Liver (tissue), 9 donors: ENCODE data around the gene P2RX7. TPM values are rescaled to one million over a fixed set of nuclear protein-coding genes. Genes with fewer than 3 reads are reported as not detected.

Experiments
- DNase-seq: peaks from one replicate; pipeline ENCODE4 v3.0.0-alpha.2; 2017; ENCODE audit warnings: low spot score
- H3K27ac ChIP-seq, 2 donors: one replicate each; pipeline ENCODE4 v1.7.0; 2013; ENCODE audit warnings: inconsistent platforms in 2 of 2, low read length in 2 of 2, control low read depth in 1 of 2, low read depth in 1 of 2, mild to moderate bottlenecking in 1 of 2
- H3K27me3 ChIP-seq, 4 donors: one replicate each; pipeline versions ENCODE4 v1.6.1 to v1.7.0; 2013; ENCODE audit warnings: low read length in 3 of 4, inconsistent platforms in 1 of 4, mild to moderate bottlenecking in 1 of 4, moderate library complexity in 1 of 4; ENCODE audit not compliant: control insufficient read depth in 4 of 4, insufficient read depth in 4 of 4
- H3K36me3 ChIP-seq, 4 donors: one replicate each; pipeline versions ENCODE4 v1.6.1 to v1.7.0; 2013; ENCODE audit warnings: low read length in 3 of 4, mild to moderate bottlenecking in 3 of 4, low read depth in 1 of 4, moderate library complexity in 1 of 4; ENCODE audit not compliant: control insufficient read depth in 4 of 4, insufficient read depth in 3 of 4
- H3K4me1 ChIP-seq, 4 donors: one replicate each; pipeline versions ENCODE4 v1.6.1 to v1.7.0; 2013; ENCODE audit warnings: low read length in 3 of 4, mild to moderate bottlenecking in 3 of 4, moderate library complexity in 1 of 4; ENCODE audit not compliant: control insufficient read depth in 4 of 4, insufficient read depth in 4 of 4
- H3K4me3 ChIP-seq, 3 donors: one replicate each; pipeline versions ENCODE4 v1.6.1 to v1.7.0; 2013; ENCODE audit warnings: low read length in 3 of 3, control low read depth in 1 of 3, low read depth in 1 of 3, mild to moderate bottlenecking in 1 of 3
- H3K9ac ChIP-seq, 2 donors: one replicate each; pipeline ENCODE4 v1.7.0; 2013; ENCODE audit warnings: low read length in 2 of 2, mild to moderate bottlenecking in 2 of 2, moderate library complexity in 2 of 2, control low read depth in 1 of 2, low read depth in 1 of 2
- H3K9me3 ChIP-seq, 4 donors: one replicate each; pipeline versions ENCODE4 v1.6.1 to v1.7.0; 2013; ENCODE audit warnings: low read length in 3 of 4; ENCODE audit not compliant: control insufficient read depth in 4 of 4
- ATF3 ChIP-seq: IDR thresholded peaks from 2 replicates; pipeline ENCODE4 v1.6.1; 2016; ENCODE audit warnings: antibody characterized with exemption
- CTCF ChIP-seq: fragments of 150-350 bp; IDR thresholded peaks from 2 replicates; pipeline ENCODE4 v1.5.1; 2017; ENCODE audit warnings: improper control_type of control experiment, low read depth, low read length; ENCODE audit not compliant: missing input control
- EGR1 ChIP-seq, 2 donors: IDR thresholded peaks; 2 replicates each; pipeline ENCODE4 v1.6.1; 2016 to 2018; ENCODE audit warnings: antibody characterized with exemption in 2 of 2, low read depth in 2 of 2
- FOXA1 ChIP-seq: IDR thresholded peaks from 2 replicates; pipeline ENCODE4 v1.6.1; 2016; ENCODE audit warnings: antibody characterized with exemption
- GABPA ChIP-seq, 2 donors: IDR thresholded peaks in 1 of 2; conservative IDR thresholded peaks in 1 of 2; 2 replicates each; pipeline ENCODE4 v1.6.1; 2016; ENCODE audit warnings: antibody characterized with exemption in 2 of 2, mild to moderate bottlenecking in 1 of 2, moderate library complexity in 1 of 2
- HNF4G ChIP-seq: IDR thresholded peaks from 2 replicates; pipeline ENCODE4 v1.6.1; 2016; ENCODE audit warnings: antibody characterized with exemption
- JUND ChIP-seq, 2 donors: IDR thresholded peaks; 2 replicates each; pipeline ENCODE4 v1.6.1; 2016; ENCODE audit warnings: antibody characterized with exemption in 2 of 2
- MAX ChIP-seq: IDR thresholded peaks from 2 replicates; pipeline ENCODE4 v1.6.1; 2016; ENCODE audit warnings: antibody characterized with exemption
- NR2F2 ChIP-seq: IDR thresholded peaks from 2 replicates; pipeline ENCODE4 v1.6.1; 2016; ENCODE audit warnings: antibody characterized with exemption
- REST ChIP-seq: IDR thresholded peaks from 2 replicates; pipeline ENCODE4 v1.6.1; 2016; ENCODE audit warnings: antibody characterized with exemption, mild to moderate bottlenecking
- SP1 ChIP-seq: IDR thresholded peaks from 2 replicates; pipeline ENCODE4 v1.6.1; 2018; ENCODE audit warnings: antibody characterized with exemption, mild to moderate bottlenecking
- TAF1 ChIP-seq: conservative IDR thresholded peaks from 2 replicates; pipeline ENCODE4 v1.6.1; 2016; ENCODE audit warnings: antibody characterized with exemption, mild to moderate bottlenecking
- ZBTB33 ChIP-seq: IDR thresholded peaks from 2 replicates; pipeline ENCODE4 v1.6.1; 2016; ENCODE audit warnings: antibody characterized with exemption
- WGBS: extraction: QIAGEN DNeasy Blood & Tissue Kit; methylation state at CpG from one replicate; pipeline ENCODE4 v1.1.7; 2013; 5-methylcytosine and 5-hydroxymethylcytosine counted together
- polyA plus RNA-seq, 2 donors: library from polyadenylated mRNA; stranded (reverse) in 1 of 2; unstranded in 1 of 2; fragments of 200-250 nt in 1 of 2; fragments of >200 nt in 1 of 2; fragmentation: Nextera tagmentation in 1 of 2; extraction: Ambion mirVana in 1 of 2; gene quantifications; one replicate each; pipeline versions ENCODE4 v1.2.1 to v1.2.3, GENCODE V29; 2013 to 2015
- total RNA-seq, 2 donors: library from RNA; depleted of rRNA; stranded (reverse); fragments of >200 nt; gene quantifications; one replicate each; pipeline ENCODE4 v1.2.3, GENCODE V29; 2014
- donor health status: healthy.
- donor health status: healthy.
- donor health status: healthy.
- donor health status: healthy.
- donor health status: healthy.

The P2RX7 gene
- total and polyA plus RNA-seq, 4 donors: 1.2 to 3.2 (median 2.2) TPM

- Histone ChIP-seq H3K27ac (no peak overlapping the region), H3K9me3 (no peaks in the 10 kb centered on the region), H3K4me1 (no peaks in the 10 kb centered on the region), H3K9ac (no peak overlapping the region), H3K4me3 (no peak overlapping the region), H3K36me3 (no peaks in the 10 kb centered on the region), H3K27me3 (no peaks in the 10 kb centered on the region)
- DNase-seq: no peak
- TF ChIP-seq EGR1 (IDR thresholded peaks at IDR 0.05; ENCODE audit: low read depth in 2 of 2): no peak
- TF ChIP-seq NR2F2: no peak
- no peak for TF ChIP-seq JUND (IDR thresholded peaks at IDR 0.05)
- no peak for TF ChIP-seq REST
- no peak for TF ChIP-seq ZBTB33
- no peak for TF ChIP-seq SP1
- no peak for TF ChIP-seq GABPA (IDR thresholded peaks at IDR 0.05 in 1 of 2, conservative IDR thresholded peaks at IDR 0.05 in 1 of 2)
- no peak for TF ChIP-seq TAF1
- TF ChIP-seq HNF4G: no peak
- TF ChIP-seq MAX: no peak
- 42% methylated on average over 1 of the region's 1 CpG for WGBS
These were observed 30.4 kb upstream of the P2RX7 start for GRCh38 chr12:121102307-121102706.

- 90% methylated on average over 3 of the region's 3 CpGs for WGBS
- no peak overlapping the region for H3K27ac ChIP-seq
- DNase-seq: no peak
- H3K9ac ChIP-seq: no peak overlapping the region
- H3K36me3 ChIP-seq: no peaks in the 10 kb centered on the region
- no peaks in the 10 kb centered on the region for H3K27me3 ChIP-seq
- H3K4me1 ChIP-seq: peaks cover 0 to 7% (median 0%) of the 10 kb centered on the region in 4 donors
- H3K9me3 ChIP-seq: no peaks in the 10 kb centered on the region
- TF ChIP-seq JUND (IDR thresholded peaks at IDR 0.05) (no peak), CTCF (no peak), HNF4G (no peak), FOXA1 (no peak), EGR1 (IDR thresholded peaks at IDR 0.05; ENCODE audit: low read depth in 2 of 2) (no peak), ZBTB33 (no peak), ATF3 (no peak), TAF1 (no peak)
- no peak overlapping the region for H3K4me3 ChIP-seq
These were observed 25.0 kb upstream of the P2RX7 start for GRCh38 chr12:121107681-121108080.
